ENCODE data around the gene CD28. TPM values are rescaled to one million over a fixed set of nuclear protein-coding genes. Genes with fewer than 3 reads are reported as not detected.

The CD28 gene
- total and polyA plus RNA-seq, 10 of the 15 experiments (the other 5 are each of a cell fraction or from before 2014, with no cell fraction given): 0.03 to 0.23 (median 0.04) TPM; not detected in 7

DNA sequence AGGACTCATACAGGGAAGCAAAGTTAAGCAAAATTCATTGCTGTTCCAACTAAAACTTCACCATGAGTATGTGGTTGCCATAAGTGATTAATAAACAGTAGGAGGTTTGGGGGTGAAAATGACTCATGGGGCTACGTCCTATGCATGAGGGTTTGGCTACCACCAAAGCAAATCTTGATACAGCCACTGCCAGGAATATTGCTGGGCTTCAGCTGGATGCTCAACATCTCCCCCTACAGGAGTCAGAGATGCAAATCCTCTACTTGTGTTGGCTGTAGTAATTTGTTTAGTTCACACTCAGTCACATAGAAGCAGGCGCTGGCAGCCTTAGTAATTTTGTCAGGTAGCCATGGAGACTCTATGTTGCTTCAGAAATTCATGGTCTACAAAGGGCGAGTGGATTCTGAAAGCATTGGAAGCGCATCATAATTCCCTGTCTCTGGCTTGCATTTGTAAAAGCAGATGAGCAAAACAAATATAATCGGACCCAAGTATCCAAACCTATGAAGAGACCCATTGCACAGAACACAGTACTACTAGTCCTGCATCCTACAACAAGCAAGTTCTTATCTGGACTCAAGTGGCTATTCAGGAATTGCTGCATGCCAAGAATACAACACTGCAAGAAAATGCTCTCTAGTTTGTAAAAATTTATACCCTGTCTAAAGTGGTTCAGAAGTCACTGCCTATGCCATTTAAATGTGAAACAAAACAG, 76.0 kb downstream of the CD28 start (continued):
- TF ChIP-seq MYC (IDR thresholded peaks at IDR 0.05; ENCODE audit: insufficient read depth, insufficient read length, insufficient replicate concordance, low read length, severe bottlenecking) (no peak), SMAD1 (IDR thresholded peaks at IDR 0.05; ENCODE audit: low read depth, partially characterized antibody) (no peak), MTA2 (IDR thresholded peaks at IDR 0.05; ENCODE audit: low read depth) (no peak)
- TF ChIP-seq, protein P1, sequence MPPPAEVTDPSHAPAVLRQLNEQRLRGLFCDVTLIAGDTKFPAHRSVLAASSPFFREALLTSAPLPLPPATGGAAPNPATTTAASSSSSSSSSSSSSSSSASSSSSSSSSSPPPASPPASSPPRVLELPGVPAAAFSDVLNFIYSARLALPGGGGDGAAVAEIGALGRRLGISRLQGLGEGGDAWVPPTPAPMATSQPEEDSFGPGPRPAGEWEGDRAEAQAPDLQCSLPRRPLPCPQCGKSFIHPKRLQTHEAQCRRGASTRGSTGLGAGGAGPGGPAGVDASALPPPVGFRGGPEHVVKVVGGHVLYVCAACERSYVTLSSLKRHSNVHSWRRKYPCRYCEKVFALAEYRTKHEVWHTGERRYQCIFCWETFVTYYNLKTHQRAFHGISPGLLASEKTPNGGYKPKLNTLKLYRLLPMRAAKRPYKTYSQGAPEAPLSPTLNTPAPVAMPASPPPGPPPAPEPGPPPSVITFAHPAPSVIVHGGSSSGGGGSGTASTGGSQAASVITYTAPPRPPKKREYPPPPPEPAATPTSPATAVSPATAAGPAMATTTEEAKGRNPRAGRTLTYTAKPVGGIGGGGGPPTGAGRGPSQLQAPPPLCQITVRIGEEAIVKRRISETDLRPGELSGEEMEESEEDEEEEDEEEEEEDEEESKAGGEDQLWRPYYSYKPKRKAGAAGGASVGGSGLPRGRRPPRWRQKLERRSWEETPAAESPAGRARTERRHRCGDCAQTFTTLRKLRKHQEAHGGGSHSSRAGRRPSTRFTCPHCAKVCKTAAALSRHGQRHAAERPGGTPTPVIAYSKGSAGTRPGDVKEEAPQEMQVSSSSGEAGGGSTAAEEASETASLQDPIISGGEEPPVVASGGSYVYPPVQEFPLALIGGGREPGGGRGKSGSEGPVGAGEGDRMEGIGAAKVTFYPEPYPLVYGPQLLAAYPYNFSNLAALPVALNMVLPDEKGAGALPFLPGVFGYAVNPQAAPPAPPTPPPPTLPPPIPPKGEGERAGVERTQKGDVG (CRISPR knock-in tag; IDR thresholded peaks at IDR 0.05): no peak

DNA sequence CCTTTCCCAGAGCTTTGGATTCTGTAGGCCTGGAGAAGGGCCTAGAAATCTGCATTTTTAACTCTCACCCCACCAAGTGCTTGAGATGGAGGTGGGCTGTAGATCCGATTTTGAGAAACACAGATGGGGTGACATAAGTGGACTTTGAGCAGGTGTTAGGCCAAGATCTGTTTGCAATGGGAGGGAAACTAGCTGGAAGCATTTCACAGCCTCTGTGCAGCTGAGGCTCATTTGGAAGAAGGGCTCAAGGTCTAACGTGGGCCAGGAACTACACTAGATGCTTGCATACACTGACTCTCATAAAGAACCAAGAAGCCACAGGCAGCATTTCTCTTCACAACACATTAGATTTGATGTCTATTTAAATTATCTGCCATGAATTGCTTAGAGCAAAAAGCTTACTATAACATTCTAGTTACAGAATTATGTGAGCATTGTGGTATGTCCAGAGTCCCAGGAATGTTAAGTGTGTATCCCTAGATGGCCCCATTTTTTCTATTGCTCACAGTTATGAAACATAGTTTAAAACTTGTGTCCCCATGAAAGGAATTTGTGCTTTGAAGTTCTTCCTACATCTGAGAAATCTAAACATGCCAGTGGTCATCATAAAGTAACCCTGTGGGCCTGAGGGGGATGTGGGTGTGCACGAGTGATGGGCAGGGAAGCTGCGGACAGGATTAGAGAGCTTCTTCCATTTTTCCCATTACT, 77.2 kb downstream of the CD28 start:
- FAIRE-seq (no peak), DNase-seq (ENCODE audit: low read depth, low spot score) (no peak), ATAC-seq (no peak)
- H3K36me3 ChIP-seq (ENCODE audit: control insufficient read depth in 2 of 2, insufficient read depth in 2 of 2, low read length in 1 of 2): no peaks in the 10 kb centered on the region
- ChIA-PET RAD21 (ENCODE audit: unreplicated experiment) (interaction anchor here (0.6 kb wide), 1 partner anchor 29 kb away, joined by 3 read pairs; no protein-coding TSS in a partner anchor), CTCF (interaction anchor here (0.6 to 2.2 kb wide), 4 partner anchors 10 to 1195 kb away, joined by 3 to 6 read pairs (median 4); no protein-coding TSS in a partner anchor), SMC1A (ENCODE audit: uncharacterized antibody, unreplicated experiment) (interaction anchor here (0.6 to 1.5 kb wide), 2 partner anchors 10 to 270 kb away, joined by 3 to 4 read pairs; no protein-coding TSS in a partner anchor), POLR2A (no interaction called here)
- H4K20me1 ChIP-seq (ENCODE audit: control insufficient read depth, insufficient read depth): no peaks in the 10 kb centered on the region
- WGBS (ENCODE audit: insufficient coverage, insufficient replicate concordance, low lambda C conversion rate, missing lambda C conversion rate): 68% methylated on average over 4 of the region's 4 CpGs
- in situ Hi-C loops (cut with MboI): no loop called here
- H3K27me3 ChIP-seq (replicated peaks in 1 of 2; ENCODE audit: control insufficient read depth in 2 of 2, insufficient read depth in 2 of 2, low read length in 1 of 2): no peaks in the 10 kb centered on the region; a peak in 1 of 4 replicates
- no peak overlapping the region for H3K9ac ChIP-seq (ENCODE audit: control insufficient read depth, insufficient read depth, low read length)
- H3K27ac ChIP-seq (ENCODE audit: control insufficient read depth, insufficient read depth): no peak overlapping the region
- no peaks in the 10 kb centered on the region; the same call in 2 of the 3 replicates for H3K9me3 ChIP-seq (replicated peaks; ENCODE audit: control insufficient read depth, insufficient read depth, low read length)
- intact Hi-C loops (cut with micrococcal nuclease; ENCODE audit: unreplicated experiment): no loop called here
- TF ChIP-seq, protein P2, sequence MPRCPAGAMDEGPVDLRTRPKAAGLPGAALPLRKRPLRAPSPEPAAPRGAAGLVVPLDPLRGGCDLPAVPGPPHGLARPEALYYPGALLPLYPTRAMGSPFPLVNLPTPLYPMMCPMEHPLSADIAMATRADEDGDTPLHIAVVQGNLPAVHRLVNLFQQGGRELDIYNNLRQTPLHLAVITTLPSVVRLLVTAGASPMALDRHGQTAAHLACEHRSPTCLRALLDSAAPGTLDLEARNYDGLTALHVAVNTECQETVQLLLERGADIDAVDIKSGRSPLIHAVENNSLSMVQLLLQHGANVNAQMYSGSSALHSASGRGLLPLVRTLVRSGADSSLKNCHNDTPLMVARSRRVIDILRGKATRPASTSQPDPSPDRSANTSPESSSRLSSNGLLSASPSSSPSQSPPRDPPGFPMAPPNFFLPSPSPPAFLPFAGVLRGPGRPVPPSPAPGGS (IDR thresholded peaks at IDR 0.05; ENCODE audit: borderline replicate concordance, insufficient read depth, low read depth, low read length, poor library complexity, severe bottlenecking): no peak
- TF ChIP-seq NR2C2 (IDR thresholded peaks at IDR 0.05; ENCODE audit: borderline replicate concordance, control insufficient read depth, insufficient read length, low read depth) (no peak), ZNF24 (IDR thresholded peaks at IDR 0.05) (no peak), MYC (IDR thresholded peaks at IDR 0.05; ENCODE audit: insufficient read depth, insufficient read length, insufficient replicate concordance, low read length, severe bottlenecking) (no peak)
- BruUV-seq (replicated peaks): no TSS peak
- H2AFZ ChIP-seq (ENCODE audit: control insufficient read depth, low read depth, low read length): no peak overlapping the region
- no peak overlapping the region for H3K4me2 ChIP-seq (ENCODE audit: control insufficient read depth, insufficient read depth)
- no peaks in the 10 kb centered on the region for H3K79me2 ChIP-seq (ENCODE audit: control insufficient read depth, insufficient read depth, low read length)
- H3K4me1 ChIP-seq (ENCODE audit: control insufficient read depth, insufficient read depth, low read length): no peaks in the 10 kb centered on the region
- no peak overlapping the region for H3K4me3 ChIP-seq

Measured in GM12878 (cell line).